ENCODE data around the gene RPL18A.

Gene RPL18A

GRCh38 chr19:17869114-17869608, 9.5 kb downstream of the RPL18A start:
- Histone ChIP-seq H3K4me1 (ENCODE audit: control insufficient read depth, insufficient read depth, low read depth, low read length) (peaks cover 8% of the 10 kb centered on the region), H2BK5ac (ENCODE audit: low read depth, low read length, poor library complexity, severe bottlenecking) (no peak overlapping the region), H3K27me3 (ENCODE audit: control insufficient read depth in 1 of 2, insufficient read depth in 1 of 2, low read length in 2 of 2) (peaks cover 46 to 59% of the 10 kb centered on the region in 2 experiments), H3K9me3 (ENCODE audit: control insufficient read depth, low read length) (no peaks in the 10 kb centered on the region), H2BK12ac (ENCODE audit: low read length in 2 of 2) (no peak overlapping the region), H3K79me1 (replicated peaks; ENCODE audit: low read length, poor library complexity, severe bottlenecking) (no peaks in the 10 kb centered on the region), H3K4me3 (ENCODE audit: insufficient read depth in 1 of 2, low read depth in 1 of 2, low read length in 2 of 2) (no peak overlapping the region), H3K27ac (ENCODE audit: low read length, poor library complexity, severe bottlenecking) (no peak overlapping the region), H2BK120ac (ENCODE audit: low read depth, low read length) (no peak overlapping the region), H2BK15ac (ENCODE audit: low read depth, poor library complexity, severe bottlenecking) (no peak overlapping the region), H3K14ac (ENCODE audit: low read length in 2 of 2) (no peak overlapping the region), H3K23ac (ENCODE audit: low read length in 2 of 2) (peak overlapping the region in 1 of 2 experiments; percentile 46), H3K18ac (ENCODE audit: low read depth in 1 of 2, low read length in 2 of 2) (no peak overlapping the region), H3K9ac (ENCODE audit: low read length) (no peak overlapping the region), H3K36me3 (ENCODE audit: control insufficient read depth in 1 of 2, insufficient read depth in 2 of 2, low read depth in 1 of 2, low read length in 2 of 2) (peaks cover 17 to 19% of the 10 kb centered on the region in 2 experiments), H4K8ac (ENCODE audit: low read length) (no peak overlapping the region), H2AFZ (ENCODE audit: low read depth, low read length) (no peak overlapping the region), H3K4ac (ENCODE audit: low read depth in 1 of 2, low read length in 2 of 2) (no peak overlapping the region), H2AK5ac (ENCODE audit: low read length, severe bottlenecking) (no peak overlapping the region), H3K4me2 (ENCODE audit: low read length, poor library complexity, severe bottlenecking) (no peak overlapping the region), H4K91ac (ENCODE audit: low read length) (no peak overlapping the region)
- 36% methylated on average over 11 of the region's 11 CpGs for WGBS
- no peak for DNase-seq

- Histone ChIP-seq H3K14ac (ENCODE audit: low read length in 2 of 2) (no peak overlapping the region), H2AFZ (ENCODE audit: low read depth, low read length) (no peak overlapping the region), H3K4me3 (ENCODE audit: insufficient read depth in 1 of 2, low read depth in 1 of 2, low read length in 2 of 2) (no peak overlapping the region), H3K36me3 (ENCODE audit: control insufficient read depth in 1 of 2, insufficient read depth in 2 of 2, low read depth in 1 of 2, low read length in 2 of 2) (no peaks in the 10 kb centered on the region), H2AK5ac (ENCODE audit: low read length, severe bottlenecking) (no peak overlapping the region), H3K9ac (ENCODE audit: low read length) (no peak overlapping the region), H3K4me1 (ENCODE audit: control insufficient read depth, insufficient read depth, low read depth, low read length) (peaks cover 10% of the 10 kb centered on the region), H3K18ac (ENCODE audit: low read depth in 1 of 2, low read length in 2 of 2) (no peak overlapping the region), H2BK12ac (ENCODE audit: low read length in 2 of 2) (no peak overlapping the region), H3K4me2 (ENCODE audit: low read length, poor library complexity, severe bottlenecking) (no peak overlapping the region), H2BK120ac (ENCODE audit: low read depth, low read length) (no peak overlapping the region), H2BK15ac (ENCODE audit: low read depth, poor library complexity, severe bottlenecking) (no peak overlapping the region), H4K91ac (ENCODE audit: low read length) (no peak overlapping the region), H2BK5ac (ENCODE audit: low read depth, low read length, poor library complexity, severe bottlenecking) (no peak overlapping the region), H3K27me3 (ENCODE audit: control insufficient read depth in 1 of 2, insufficient read depth in 1 of 2, low read length in 2 of 2) (peaks cover 53 to 72% of the 10 kb centered on the region in 2 experiments), H3K27ac (ENCODE audit: low read length, poor library complexity, severe bottlenecking) (no peak overlapping the region), H4K8ac (ENCODE audit: low read length) (no peak overlapping the region), H3K23ac (ENCODE audit: low read length in 2 of 2) (peak overlapping the region in 1 of 2 experiments; percentile 14), H3K4ac (ENCODE audit: low read depth in 1 of 2, low read length in 2 of 2) (no peak overlapping the region), H3K9me3 (ENCODE audit: control insufficient read depth, low read length) (no peaks in the 10 kb centered on the region), H3K79me1 (replicated peaks; ENCODE audit: low read length, poor library complexity, severe bottlenecking) (no peaks in the 10 kb centered on the region)
- WGBS, result 59% methylated on average over 9 of the region's 10 CpGs
- DNase-seq, result no peak
These were observed 11.5 kb downstream of the RPL18A start for GRCh38 chr19:17871032-17871877.

- WGBS, result 31% methylated on average over 13 of the region's 26 CpGs
- DNase-seq, result no peak
- no peak within 1 kb of the TSS for H3K4ac ChIP-seq (ENCODE audit: low read depth in 1 of 2, low read length in 2 of 2)
- H3K4me1 ChIP-seq (ENCODE audit: control insufficient read depth, insufficient read depth, low read depth, low read length), result peaks cover 10% of the 10 kb centered on the region
- H3K79me1 ChIP-seq (replicated peaks; ENCODE audit: low read length, poor library complexity, severe bottlenecking), result no peaks in the 10 kb centered on the region
- no peak within 1 kb of the TSS for H2BK120ac ChIP-seq (ENCODE audit: low read depth, low read length)
- no peak within 1 kb of the TSS for H2BK12ac ChIP-seq (ENCODE audit: low read length in 2 of 2)
- no peaks in the 10 kb centered on the region for H3K9me3 ChIP-seq (ENCODE audit: control insufficient read depth, low read length)
- no peak within 1 kb of the TSS for H4K91ac ChIP-seq (ENCODE audit: low read length)
- no peak within 1 kb of the TSS for H3K4me3 ChIP-seq (ENCODE audit: insufficient read depth in 1 of 2, low read depth in 1 of 2, low read length in 2 of 2)
- H3K14ac ChIP-seq (ENCODE audit: low read length in 2 of 2), result no peak within 1 kb of the TSS
- H4K8ac ChIP-seq (ENCODE audit: low read length), result no peak within 1 kb of the TSS
- H3K36me3 ChIP-seq (ENCODE audit: control insufficient read depth in 1 of 2, insufficient read depth in 2 of 2, low read depth in 1 of 2, low read length in 2 of 2), result no peaks in the 10 kb centered on the region
- H3K4me2 ChIP-seq (ENCODE audit: low read length, poor library complexity, severe bottlenecking), result no peak within 1 kb of the TSS
- no peak within 1 kb of the TSS for H3K9ac ChIP-seq (ENCODE audit: low read length)
- no peak within 1 kb of the TSS for H2AFZ ChIP-seq (ENCODE audit: low read depth, low read length)
- no peak within 1 kb of the TSS for H2BK5ac ChIP-seq (ENCODE audit: low read depth, low read length, poor library complexity, severe bottlenecking)
- no peak within 1 kb of the TSS for H2AK5ac ChIP-seq (ENCODE audit: low read length, severe bottlenecking)
- peak within 1 kb of the TSS in 1 of 2 experiments; percentile 14 for H3K23ac ChIP-seq (ENCODE audit: low read length in 2 of 2)
- no peak within 1 kb of the TSS for H3K27ac ChIP-seq (ENCODE audit: low read length, poor library complexity, severe bottlenecking)
- H3K27me3 ChIP-seq (ENCODE audit: control insufficient read depth in 1 of 2, insufficient read depth in 1 of 2, low read length in 2 of 2), result peaks cover 53 to 72% of the 10 kb centered on the region in 2 experiments
- no peak within 1 kb of the TSS for H3K18ac ChIP-seq (ENCODE audit: low read depth in 1 of 2, low read length in 2 of 2)
- no peak within 1 kb of the TSS for H2BK15ac ChIP-seq (ENCODE audit: low read depth, poor library complexity, severe bottlenecking)
These were observed 12.2 kb downstream of the RPL18A start, which contains the start of gene SLC5A5 for GRCh38 chr19:17871878-17872250. Gene SLC5A5 (plus strand): TSS chr19:17871945. CDS start chr19:17872320, 375 bp downstream.

GRCh38 chr19:17872251-17873001, 12.7 kb downstream of the RPL18A start:
- H4K91ac ChIP-seq (ENCODE audit: low read length), result no peak overlapping the region
- H3K9ac ChIP-seq (ENCODE audit: low read length), result no peak overlapping the region
- H3K79me1 ChIP-seq (replicated peaks; ENCODE audit: low read length, poor library complexity, severe bottlenecking), result no peaks in the 10 kb centered on the region
- 89% methylated on average over 61 of the region's 61 CpGs for WGBS
- H3K4ac ChIP-seq (ENCODE audit: low read depth in 1 of 2, low read length in 2 of 2), result no peak overlapping the region
- no peak overlapping the region for H3K4me2 ChIP-seq (ENCODE audit: low read length, poor library complexity, severe bottlenecking)
- no peak overlapping the region for H3K14ac ChIP-seq (ENCODE audit: low read length in 2 of 2)
- H2AK5ac ChIP-seq (ENCODE audit: low read length, severe bottlenecking), result no peak overlapping the region
- H2BK120ac ChIP-seq (ENCODE audit: low read depth, low read length), result no peak overlapping the region
- H2AFZ ChIP-seq (ENCODE audit: low read depth, low read length), result no peak overlapping the region
- H2BK5ac ChIP-seq (ENCODE audit: low read depth, low read length, poor library complexity, severe bottlenecking), result no peak overlapping the region
- no peak overlapping the region for H2BK12ac ChIP-seq (ENCODE audit: low read length in 2 of 2)
- no peaks in the 10 kb centered on the region for H3K36me3 ChIP-seq (ENCODE audit: control insufficient read depth in 1 of 2, insufficient read depth in 2 of 2, low read depth in 1 of 2, low read length in 2 of 2)
- DNase-seq, result no peak
- H3K18ac ChIP-seq (ENCODE audit: low read depth in 1 of 2, low read length in 2 of 2), result no peak overlapping the region
- no peak overlapping the region for H3K4me3 ChIP-seq (ENCODE audit: insufficient read depth in 1 of 2, low read depth in 1 of 2, low read length in 2 of 2)
- no peak overlapping the region for H4K8ac ChIP-seq (ENCODE audit: low read length)
- peaks cover 10% of the 10 kb centered on the region for H3K4me1 ChIP-seq (ENCODE audit: control insufficient read depth, insufficient read depth, low read depth, low read length)
- peaks cover 53 to 72% of the 10 kb centered on the region in 2 experiments for H3K27me3 ChIP-seq (ENCODE audit: control insufficient read depth in 1 of 2, insufficient read depth in 1 of 2, low read length in 2 of 2)
- H3K27ac ChIP-seq (ENCODE audit: low read length, poor library complexity, severe bottlenecking), result no peak overlapping the region
- no peak overlapping the region for H3K23ac ChIP-seq (ENCODE audit: low read length in 2 of 2)
- no peak overlapping the region for H2BK15ac ChIP-seq (ENCODE audit: low read depth, poor library complexity, severe bottlenecking)
- H3K9me3 ChIP-seq (ENCODE audit: control insufficient read depth, low read length), result no peaks in the 10 kb centered on the region
